Retinal pigment epithelial cell (primary cell): ENCODE measurements around the gene NABP2.
"Not testable (repeated sequence)": the region's sequence is repeated elsewhere in the genome, so short reads cannot be mapped to it uniquely, and the experiment has no call there.

Experiments used
- DNase-seq: peaks from one replicate; pipeline ENCODE4 v3.0.0-alpha.2; 2010; ENCODE audit warnings: low read depth
- H3K4me3 ChIP-seq: 2 replicates; pipeline ENCODE4 v1.5.1; 2011; ENCODE audit warnings: mild to moderate bottlenecking, low read length, control low read depth, moderate library complexity
- CTCF ChIP-seq: conservative IDR thresholded peaks from 2 replicates; pipeline ENCODE4 v1.5.1; 2011; ENCODE audit warnings: low read depth, low read length, control low read depth, inconsistent platforms

Gene NABP2

DNA sequence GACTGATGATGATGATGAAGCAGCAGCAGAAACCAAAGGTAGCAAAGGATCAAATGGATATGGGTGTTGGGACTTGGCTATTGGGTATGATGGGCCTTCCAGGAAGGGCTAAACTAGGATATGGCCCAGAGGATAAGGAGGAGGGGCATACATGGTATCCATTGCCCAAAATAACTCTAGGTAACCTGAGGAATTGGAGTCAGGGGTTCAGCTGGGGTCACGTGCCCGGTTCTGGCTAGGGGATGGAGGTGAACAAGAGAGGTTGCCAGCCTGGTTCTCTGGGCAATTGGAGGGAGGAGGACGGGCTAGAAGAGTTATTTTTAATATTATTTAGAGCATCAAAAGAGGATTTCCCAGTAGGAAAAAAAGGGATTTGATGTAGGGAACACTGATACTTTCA, 36.8 kb downstream of the NABP2 start:
- no peak for TF ChIP-seq CTCF
- no peak for DNase-seq
- H3K4me3 ChIP-seq = no peak overlapping the region

GRCh38 chr12:56261503-56262232, 37.5 kb downstream of the NABP2 start:
- DNase-seq = no peak
- no peak overlapping the region for H3K4me3 ChIP-seq
- TF ChIP-seq CTCF = no peak

GRCh38 chr12:56262955-56263354, 38.8 kb downstream of the NABP2 start:
- peak; percentile 6 for TF ChIP-seq CTCF
- H3K4me3 ChIP-seq = not testable (repeated sequence)

GRCh38 chr12:56266068-56266692, 42.0 kb downstream of the NABP2 start:
- DNase-seq = not testable (repeated sequence)
- H3K4me3 ChIP-seq = peak overlapping the region; percentile 79

More at GRCh38 chr12:56262955-56263354, 38.8 kb downstream of the NABP2 start:
- DNase-seq = not testable (repeated sequence)

DNA sequence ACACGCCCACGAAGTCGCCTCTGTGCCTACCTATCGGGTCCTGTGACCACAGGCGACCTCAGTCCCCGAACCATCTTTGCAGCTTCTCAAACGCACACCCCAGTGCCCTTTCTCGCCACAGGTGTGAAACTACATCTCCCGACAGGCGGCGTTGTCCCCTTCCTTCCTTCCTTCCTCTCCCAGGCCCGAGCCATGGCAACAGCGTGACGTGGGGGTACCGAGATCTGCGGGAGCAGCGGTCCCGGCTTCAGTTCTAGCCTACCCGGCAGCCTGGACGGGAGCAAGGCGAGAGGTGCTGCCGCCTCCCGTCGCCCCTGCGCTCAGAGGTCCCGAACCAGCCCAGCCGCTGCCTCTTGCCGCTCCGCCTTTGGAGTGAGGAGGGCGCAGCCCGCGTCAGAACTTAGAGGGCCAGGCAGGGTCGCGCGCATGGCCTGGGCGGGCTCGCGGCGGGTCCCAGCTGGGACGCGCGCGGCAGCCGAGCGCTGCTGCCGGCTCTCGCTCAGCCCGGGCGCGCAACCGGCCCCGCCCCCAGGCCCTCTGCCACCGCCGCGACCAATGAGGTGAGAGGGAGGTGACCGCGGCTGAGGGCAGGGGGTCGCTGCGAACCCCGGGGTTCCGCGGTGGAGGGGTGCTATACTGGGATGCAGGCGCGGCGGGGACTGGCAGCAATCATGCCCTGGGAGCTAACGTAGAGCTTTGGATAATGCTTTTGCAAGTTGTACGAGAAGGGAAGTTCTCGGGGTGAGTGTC, 42.7 kb downstream of the NABP2 start, which contains the start of gene COQ10A:
Gene COQ10A (plus strand): TSS at position 250 of the 750 bp plus-strand sequence. CDS start 177 bp downstream, at position 427.
- peak; percentile 77 for TF ChIP-seq CTCF
- H3K4me3 ChIP-seq = peak within 1 kb of the TSS; percentile 79
- peak; percentile 51 for DNase-seq

DNA sequence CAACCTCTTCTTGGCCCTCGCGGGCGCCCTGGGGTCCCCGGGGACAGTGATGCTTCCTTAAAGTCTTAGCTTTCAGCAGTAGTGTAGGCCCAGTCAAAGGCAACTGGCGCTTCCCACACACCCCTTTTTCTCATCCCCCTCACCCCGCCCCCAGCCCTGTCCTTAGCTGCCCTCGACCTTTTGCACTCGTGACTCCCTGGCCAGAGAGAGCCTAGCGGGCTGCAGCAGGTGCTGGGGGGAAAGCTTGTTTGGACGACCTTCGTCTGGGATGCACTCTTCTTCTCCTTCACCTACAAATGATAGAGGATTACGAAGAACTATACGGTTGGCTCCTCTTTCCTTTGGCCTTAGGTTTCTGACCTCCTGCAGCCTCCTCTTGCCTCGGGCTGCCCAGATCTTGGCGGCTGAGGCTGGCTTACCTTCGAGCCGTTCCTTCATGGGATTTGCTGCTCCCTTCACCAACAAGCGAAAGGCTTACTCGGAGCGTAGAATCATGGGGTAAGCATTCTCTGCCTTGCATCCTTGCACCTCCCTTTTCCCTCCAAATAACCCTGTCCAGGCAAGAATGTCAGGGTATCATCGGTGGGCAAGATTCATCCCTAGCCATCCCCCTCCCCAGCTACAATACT, 43.4 kb downstream of the NABP2 start:
- no peak for DNase-seq
- peak overlapping the region; percentile 79 for H3K4me3 ChIP-seq
- TF ChIP-seq CTCF = no peak

- DNase-seq = no peak
- H3K4me3 ChIP-seq = no peak overlapping the region
- peak; percentile 61 for TF ChIP-seq CTCF
These were observed 46.9 kb downstream of the NABP2 start for GRCh38 chr12:56271031-56271430.

GRCh38 chr12:56272468-56272867, 48.3 kb downstream of the NABP2 start:
- not testable (repeated sequence) for DNase-seq, H3K4me3 ChIP-seq
